H9 (cell line): ENCODE measurements around the gene CPD. TPM values are rescaled to one million over a fixed set of nuclear protein-coding genes. Genes with fewer than 3 reads are reported as not detected.

ENCODE experiments used
- DNase-seq: peaks from one replicate; pipeline ENCODE4 v3.0.0-alpha.2; 2017
- H2AFZ ChIP-seq: one replicate; pipeline ENCODE4 v1.6.1; 2013; ENCODE audit warnings: mild to moderate bottlenecking, low read length, control low read depth, moderate library complexity
- H2AK5ac ChIP-seq: 2 replicates; pipeline ENCODE4 v1.6.1; 2013; ENCODE audit warnings: low read length, control low read depth, mixed read lengths; ENCODE audit not compliant: insufficient read length
- H2BK120ac ChIP-seq: one replicate; pipeline ENCODE4 v1.6.1; 2013; ENCODE audit warnings: low read depth, mild to moderate bottlenecking, low read length, control low read depth, inconsistent platforms; ENCODE audit not compliant: poor library complexity, severe bottlenecking
- H2BK12ac ChIP-seq: 2 replicates; pipeline ENCODE4 v1.6.1; 2013; ENCODE audit warnings: low read length, control low read depth, mixed read lengths, low read depth; ENCODE audit not compliant: insufficient read length
- H2BK15ac ChIP-seq: 2 replicates; pipeline ENCODE4 v1.6.1; 2013; ENCODE audit warnings: low read depth, low read length, control low read depth
- H2BK20ac ChIP-seq: one replicate; pipeline ENCODE4 v1.6.1; 2013; ENCODE audit warnings: low read depth, mild to moderate bottlenecking, low read length, control low read depth, inconsistent platforms; ENCODE audit not compliant: poor library complexity, severe bottlenecking
- H2BK5ac ChIP-seq: 2 replicates; pipeline ENCODE4 v1.6.1; 2013; ENCODE audit warnings: low read length, control low read depth, mixed read lengths; ENCODE audit not compliant: insufficient read length
- H3K14ac ChIP-seq: 2 replicates; pipeline ENCODE4 v1.6.1; 2013; ENCODE audit warnings: low read length, control low read depth; ENCODE audit not compliant: insufficient read depth
- H3K18ac ChIP-seq: 2 replicates; pipeline ENCODE4 v1.6.1; 2013; ENCODE audit warnings: low read depth, mild to moderate bottlenecking, mixed read lengths, low read length, control low read depth; ENCODE audit not compliant: insufficient read length
- H3K23ac ChIP-seq: 2 replicates; pipeline ENCODE4 v1.6.1; 2013; ENCODE audit warnings: low read length, control low read depth, mixed read lengths, low read depth; ENCODE audit not compliant: insufficient read length
- H3K23me2 ChIP-seq: 2 replicates; pipeline ENCODE4 v1.6.1; 2013; ENCODE audit warnings: low read depth, mild to moderate bottlenecking, mixed read lengths, low read length, control low read depth; ENCODE audit not compliant: insufficient read length, poor library complexity, severe bottlenecking
- H3K27ac ChIP-seq: 2 replicates; pipeline ENCODE4 v1.5.1; 2013; ENCODE audit warnings: low read length, control low read depth, mixed read lengths, low read depth; ENCODE audit not compliant: insufficient read length
- H3K27me3 ChIP-seq: 2 replicates; pipeline ENCODE4 v1.6.1; 2013; ENCODE audit warnings: low read length, control low read depth, inconsistent platforms; ENCODE audit not compliant: insufficient read depth
- H3K4ac ChIP-seq: 2 replicates; pipeline ENCODE4 v1.6.1; 2013; ENCODE audit warnings: low read depth, mild to moderate bottlenecking, control low read depth, inconsistent platforms, low read length, moderate library complexity
- H3K4me1 ChIP-seq: 2 replicates; pipeline ENCODE4 v1.6.1; 2013; ENCODE audit warnings: low read length, control low read depth, inconsistent platforms; ENCODE audit not compliant: insufficient read depth
- H3K4me2 ChIP-seq: 2 replicates; pipeline ENCODE4 v1.6.1; 2013; ENCODE audit warnings: low read length, control low read depth, mixed read lengths; ENCODE audit not compliant: insufficient read length, insufficient read depth
- H3K56ac ChIP-seq: 2 replicates; pipeline ENCODE4 v1.6.1; 2013; ENCODE audit warnings: low read depth, mild to moderate bottlenecking, mixed read lengths, low read length, control low read depth; ENCODE audit not compliant: insufficient read length
- H3K79me1 ChIP-seq: 2 replicates; pipeline ENCODE4 v1.6.1; 2013; ENCODE audit warnings: low read depth, mild to moderate bottlenecking, moderate library complexity, low read length, control low read depth, inconsistent platforms; ENCODE audit not compliant: insufficient read depth, poor library complexity, severe bottlenecking
- H3K79me2 ChIP-seq: 2 replicates; pipeline ENCODE4 v1.6.1; 2013; ENCODE audit warnings: low read length, control low read depth, inconsistent platforms; ENCODE audit not compliant: insufficient read depth
- H3K9ac ChIP-seq: 2 replicates; pipeline ENCODE4 v1.6.1; 2013; ENCODE audit warnings: low read length, control low read depth, mixed read lengths; ENCODE audit not compliant: insufficient read length; ENCODE audit errors: extremely low read depth
- H3K9me3 ChIP-seq: one replicate; pipeline ENCODE4 v1.6.1; 2013; ENCODE audit warnings: low read depth, low read length, inconsistent platforms; ENCODE audit not compliant: control insufficient read depth
- H3T11ph ChIP-seq: one replicate; pipeline ENCODE4 v1.6.1; 2013; ENCODE audit warnings: mild to moderate bottlenecking, low read length, control low read depth, inconsistent platforms
- H4K20me1 ChIP-seq: one replicate; pipeline ENCODE4 v1.6.1; 2013; ENCODE audit not compliant: control insufficient read depth, insufficient read length, insufficient read depth
- H4K5ac ChIP-seq: 2 replicates; pipeline ENCODE4 v1.6.1; 2013; ENCODE audit warnings: low read depth, mild to moderate bottlenecking, mixed read lengths, low read length, control low read depth; ENCODE audit not compliant: insufficient read length
- H4K8ac ChIP-seq: replicated peaks from 2 replicates; pipeline ENCODE4 v1.6.1; 2013; ENCODE audit warnings: low read length, control low read depth, mixed read lengths, low read depth; ENCODE audit not compliant: insufficient read length
- H4K91ac ChIP-seq: 2 replicates; pipeline ENCODE4 v1.6.1; 2013; ENCODE audit warnings: low read depth, mild to moderate bottlenecking, moderate library complexity, mixed read lengths, low read length, control low read depth; ENCODE audit not compliant: insufficient read length
- H3K27ac Mint-ChIP-seq, 3 experiments: 2 replicates in 2 of 3; 3 replicates in 1 of 3; pipeline ENCODE4 v1.8.0; 2020 to 2021; ENCODE audit warnings: mixed read lengths in 3 of 3, mild to moderate bottlenecking in 1 of 3, moderate library complexity in 1 of 3
- H3K27me3 Mint-ChIP-seq: 2 replicates; pipeline ENCODE4 v1.8.0; 2021; ENCODE audit warnings: low read depth, mild to moderate bottlenecking, moderate library complexity, mixed read lengths
- H3K36me3 Mint-ChIP-seq, 3 experiments: 2 replicates in 2 of 3; 3 replicates in 1 of 3; pipeline ENCODE4 v1.8.0; 2020 to 2021; ENCODE audit warnings: low read depth in 3 of 3, mixed read lengths in 3 of 3; ENCODE audit not compliant: insufficient read depth in 1 of 3
- H3K4me1 Mint-ChIP-seq, 2 experiments: 2 replicates each; pipeline ENCODE4 v1.8.0; 2020; ENCODE audit warnings: mixed read lengths in 2 of 2
- H3K4me3 Mint-ChIP-seq, 2 experiments: 2 replicates in 1 of 2; 3 replicates in 1 of 2; pipeline ENCODE4 v1.8.0; 2020 to 2021; ENCODE audit warnings: mild to moderate bottlenecking in 2 of 2, mixed read lengths in 2 of 2, moderate library complexity in 1 of 2
- H3K9me3 Mint-ChIP-seq, 2 experiments: 2 replicates in 1 of 2; 3 replicates in 1 of 2; pipeline ENCODE4 v1.8.0; 2020; ENCODE audit warnings: mild to moderate bottlenecking in 2 of 2, mixed read lengths in 2 of 2, moderate library complexity in 1 of 2
- CTCF ChIP-seq: fragments of 200-600 bp; sonication (generic); conservative IDR thresholded peaks from 3 replicates; pipeline ENCODE4 v1.8.0; 2021; ENCODE audit warnings: antibody characterized with exemption, mild to moderate bottlenecking
- WGBS: extraction: QIAGEN DNeasy Blood & Tissue Kit; methylation state at CpG from one replicate; pipeline ENCODE4 v1.1.7; 2013; ENCODE audit warnings: missing lambda C conversion rate, low lambda C conversion rate, mixed read lengths; ENCODE audit not compliant: insufficient read length; ENCODE audit errors: extremely low coverage; 5-methylcytosine and 5-hydroxymethylcytosine counted together
- total RNA-seq: library from RNA; stranded (reverse); gene quantifications from 2 replicates; pipeline ENCODE4 v1.2.1, GENCODE V29; 2021

CPD gene
- total RNA-seq, 1 experiment from 2014 or later = 47.0 TPM

- peaks cover 21% of the 10 kb centered on the region for H3K23me2 ChIP-seq
- Mint-ChIP-seq H3K27ac (no peak overlapping the region), H3K9me3 (no peaks in the 10 kb centered on the region; a peak in 1 of 5 replicates), H3K4me1 (peaks cover 54 to 59% of the 10 kb centered on the region in 2 experiments), H3K27me3 (peaks cover 40% of the 10 kb centered on the region), H3K36me3 (peaks cover 6 to 12% (median 10%) of the 10 kb centered on the region in 3 experiments; a peak in 6 of 7 replicates), H3K4me3 (peak overlapping the region; percentile 80 to 85; a peak in 1 of 5 replicates)
- H2BK20ac ChIP-seq = no peak overlapping the region
- DNase-seq = no peak
- no peaks in the 10 kb centered on the region for H3K79me2 ChIP-seq
- H3K4ac ChIP-seq = no peak overlapping the region
- no peaks in the 10 kb centered on the region; the same call in 1 of the 2 replicates for H3K4me1 ChIP-seq
- no peak overlapping the region for H3K4me2 ChIP-seq
- WGBS = no CpG with 5 or more reads among the region's 2 CpGs
- no peak overlapping the region for H2AK5ac ChIP-seq
- peaks cover 17% of the 10 kb centered on the region; the same call in 1 of the 2 replicates for H3K27me3 ChIP-seq
- no peak for TF ChIP-seq CTCF
- H4K8ac ChIP-seq = no peak overlapping the region
- H3T11ph ChIP-seq = no peak overlapping the region
- no peak overlapping the region for H2BK15ac ChIP-seq
- H2BK120ac ChIP-seq = no peak overlapping the region
- H4K5ac ChIP-seq = no peak overlapping the region
- no peak overlapping the region for H2BK12ac ChIP-seq
- no peak overlapping the region for H3K18ac ChIP-seq
- no peak overlapping the region for H3K56ac ChIP-seq
- H3K14ac ChIP-seq = no peak overlapping the region
- no peak overlapping the region for H2BK5ac ChIP-seq
- no peaks in the 10 kb centered on the region for H3K9me3 ChIP-seq
- peaks cover 2% of the 10 kb centered on the region for H4K20me1 ChIP-seq
- H2AFZ ChIP-seq = no peak overlapping the region
- no peaks in the 10 kb centered on the region for H3K79me1 ChIP-seq
- H3K9ac ChIP-seq = no peak overlapping the region
- no peak overlapping the region for H4K91ac ChIP-seq
- no peak overlapping the region for H3K27ac ChIP-seq
- H3K23ac ChIP-seq = no peak overlapping the region
These were observed 2.6 kb downstream of the CPD start for GRCh38 chr17:30381340-30381659.
